ENCODE data around the gene FGF1. TPM values are rescaled to one million over a fixed set of nuclear protein-coding genes. Genes with fewer than 3 reads are reported as not detected.

The FGF1 gene
- total RNA-seq, 4 donors from 2014 or later = 0.51 to 5.7 (median 1.7) TPM; not detected in 1

- Histone ChIP-seq H3K36me3 (no peaks in the 10 kb centered on the region), H3K9me3 (no peaks in the 10 kb centered on the region), H3K4me1 (no peaks in the 10 kb centered on the region), H3K4me3 (no peak overlapping the region), H3K27ac (no peak overlapping the region), H3K27me3 (no peaks in the 10 kb centered on the region)
- TF ChIP-seq POLR2A (IDR thresholded peaks at IDR 0.05) = no peak
- TF ChIP-seq, protein P1, sequence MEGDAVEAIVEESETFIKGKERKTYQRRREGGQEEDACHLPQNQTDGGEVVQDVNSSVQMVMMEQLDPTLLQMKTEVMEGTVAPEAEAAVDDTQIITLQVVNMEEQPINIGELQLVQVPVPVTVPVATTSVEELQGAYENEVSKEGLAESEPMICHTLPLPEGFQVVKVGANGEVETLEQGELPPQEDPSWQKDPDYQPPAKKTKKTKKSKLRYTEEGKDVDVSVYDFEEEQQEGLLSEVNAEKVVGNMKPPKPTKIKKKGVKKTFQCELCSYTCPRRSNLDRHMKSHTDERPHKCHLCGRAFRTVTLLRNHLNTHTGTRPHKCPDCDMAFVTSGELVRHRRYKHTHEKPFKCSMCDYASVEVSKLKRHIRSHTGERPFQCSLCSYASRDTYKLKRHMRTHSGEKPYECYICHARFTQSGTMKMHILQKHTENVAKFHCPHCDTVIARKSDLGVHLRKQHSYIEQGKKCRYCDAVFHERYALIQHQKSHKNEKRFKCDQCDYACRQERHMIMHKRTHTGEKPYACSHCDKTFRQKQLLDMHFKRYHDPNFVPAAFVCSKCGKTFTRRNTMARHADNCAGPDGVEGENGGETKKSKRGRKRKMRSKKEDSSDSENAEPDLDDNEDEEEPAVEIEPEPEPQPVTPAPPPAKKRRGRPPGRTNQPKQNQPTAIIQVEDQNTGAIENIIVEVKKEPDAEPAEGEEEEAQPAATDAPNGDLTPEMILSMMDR (IDR thresholded peaks at IDR 0.05) = no peak
- no peak for DNase-seq
- intact Hi-C loops (cut with DNase I; ENCODE audit: low total_unique reads) = no loop called here
Observed at GRCh38 chr5:142676318-142676717, 9.6 kb downstream of the FGF1 start.

DNA sequence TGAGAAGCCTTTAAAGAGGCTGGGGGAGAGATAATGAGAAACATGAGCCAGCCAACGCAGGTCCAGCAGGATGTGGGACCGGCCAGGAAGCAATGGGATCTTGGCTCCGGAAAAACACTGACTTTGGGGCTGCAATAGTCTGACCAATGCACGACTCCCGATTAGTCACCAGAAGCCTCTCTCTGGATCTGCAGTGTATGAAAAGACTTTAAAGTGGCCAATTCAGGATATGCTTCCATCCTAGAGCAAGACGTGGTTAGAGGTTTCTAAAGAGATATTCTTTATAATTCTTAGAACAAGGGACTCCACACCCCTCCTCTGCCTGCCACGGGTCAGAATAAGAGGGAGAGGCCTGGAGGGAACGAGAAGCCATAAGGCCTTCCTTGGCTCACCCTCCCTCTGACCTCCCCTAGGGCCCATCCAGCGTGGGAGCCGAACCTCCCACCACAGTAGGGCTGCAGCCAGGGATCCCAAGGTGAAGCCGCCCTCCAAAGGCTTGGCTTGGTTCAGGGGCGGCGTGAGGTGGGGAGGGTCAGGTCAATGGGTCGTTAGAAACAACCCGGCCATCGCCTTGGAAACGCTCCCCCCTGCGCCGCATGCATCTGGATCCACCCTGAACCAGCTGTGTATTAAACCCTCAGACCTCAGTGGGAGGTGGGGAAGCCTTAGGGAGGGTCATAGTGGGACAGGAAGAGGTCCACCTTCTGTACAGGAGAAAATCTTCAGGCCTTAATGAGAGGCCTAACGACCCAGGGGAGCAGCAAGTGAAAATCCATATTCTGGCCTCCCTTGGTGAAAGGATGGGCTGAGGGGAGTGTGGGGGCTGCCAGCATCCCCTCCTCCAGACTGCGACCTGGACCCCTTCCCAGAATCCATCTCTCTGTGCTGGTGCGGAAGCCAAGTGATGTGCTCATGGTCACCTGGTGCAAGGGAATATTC lies 11.1 kb downstream of the FGF1 start:
- peak; percentile 58 to 70 for DNase-seq
- TF ChIP-seq POLR2A (IDR thresholded peaks at IDR 0.05) = no peak
- TF ChIP-seq, protein P1 (IDR thresholded peaks at IDR 0.05) = no peak
- Histone ChIP-seq H3K4me1 (no peaks in the 10 kb centered on the region), H3K27me3 (no peaks in the 10 kb centered on the region), H3K36me3 (no peaks in the 10 kb centered on the region), H3K27ac (peak overlapping the region; percentile 68 to 77), H3K9me3 (no peaks in the 10 kb centered on the region), H3K4me3 (no peak overlapping the region)
- intact Hi-C loops (cut with DNase I; ENCODE audit: low total_unique reads) = no loop called here

GRCh38 chr5:142671801-142672200 lies 14.1 kb downstream of the FGF1 start:
- Histone ChIP-seq H3K4me1 (no peaks in the 10 kb centered on the region), H3K27ac (peak overlapping the region; percentile 29 to 42), H3K27me3 (no peaks in the 10 kb centered on the region), H3K36me3 (no peaks in the 10 kb centered on the region), H3K9me3 (no peaks in the 10 kb centered on the region), H3K4me3 (no peak overlapping the region)
- intact Hi-C loops (cut with DNase I; ENCODE audit: low total_unique reads) = no loop called here
- DNase-seq = no peak
- TF ChIP-seq, protein P1 (IDR thresholded peaks at IDR 0.05) = no peak
- no peak for TF ChIP-seq POLR2A (IDR thresholded peaks at IDR 0.05)

DNA sequence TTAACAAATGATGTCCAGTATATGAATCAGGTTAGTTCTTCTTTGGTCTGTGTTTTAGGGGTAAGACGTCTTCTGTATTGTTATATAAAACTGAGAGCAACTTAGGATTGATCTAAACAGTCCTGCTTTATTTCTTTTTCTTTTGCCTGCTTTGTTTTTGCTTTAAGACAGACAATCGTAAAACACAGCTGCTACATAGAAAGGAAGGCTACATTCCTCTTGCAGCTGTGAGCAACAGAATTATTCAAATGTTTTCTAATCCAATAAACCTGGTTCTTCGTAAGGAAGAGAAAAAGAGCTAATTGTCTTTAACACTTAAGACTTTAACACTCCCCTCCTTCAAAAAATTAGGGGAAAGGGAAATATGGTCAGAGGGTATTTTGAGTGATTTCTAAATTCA lies 14.6 kb downstream of the FGF1 start:
- Histone ChIP-seq H3K4me3 (no peak overlapping the region), H3K36me3 (no peaks in the 10 kb centered on the region), H3K4me1 (no peaks in the 10 kb centered on the region), H3K9me3 (no peaks in the 10 kb centered on the region), H3K27ac (peak overlapping the region; percentile 29 to 42), H3K27me3 (no peaks in the 10 kb centered on the region)
- TF ChIP-seq, protein P1 (IDR thresholded peaks at IDR 0.05) = no peak
- TF ChIP-seq POLR2A (IDR thresholded peaks at IDR 0.05) = no peak
- DNase-seq = no peak
- intact Hi-C loops (cut with DNase I; ENCODE audit: low total_unique reads) = no loop called here

GRCh38 chr5:142670804-142671203 lies 15.1 kb downstream of the FGF1 start:
- Histone ChIP-seq H3K36me3 (no peaks in the 10 kb centered on the region), H3K27me3 (no peaks in the 10 kb centered on the region), H3K27ac (peak overlapping the region; percentile 29 to 42), H3K4me1 (no peaks in the 10 kb centered on the region), H3K9me3 (no peaks in the 10 kb centered on the region), H3K4me3 (no peak overlapping the region)
- no peak for DNase-seq
- intact Hi-C loops (cut with DNase I; ENCODE audit: low total_unique reads) = no loop called here
- TF ChIP-seq, protein P1 (IDR thresholded peaks at IDR 0.05) = no peak
- TF ChIP-seq POLR2A (IDR thresholded peaks at IDR 0.05) = no peak

All from uterus (tissue), 4 donors.